Naive thymus-derived CD8-positive, alpha-beta T cell (primary cell): ENCODE data around the gene AMIGO1. TPM values are rescaled to one million over a fixed set of nuclear protein-coding genes. Genes with fewer than 3 reads are reported as not detected.
"Not testable (repeated sequence)": the region's sequence is repeated elsewhere in the genome, so short reads cannot be mapped to it uniquely, and the experiment has no call there.

ENCODE experiments used
- ATAC-seq, 2 donors: fragments of 150-1000 bp; cut with Tn5 transposase in 1 of 2; sonication (Bioruptor Pico), chemical (Tn5 transposase) in 1 of 2; 1 replicate in 1 of 2; 2 replicates in 1 of 2; pipeline ENCODE4 v1.10.0; 2021; ENCODE audit warnings: mild to moderate bottlenecking in 2 of 2, moderate library complexity in 2 of 2
- POLR2A ChIA-PET: fragments of 350-600 bp; sonication (Branson Sonifier 250); formaldehyde crosslinking; loops from one replicate; lab custom pipeline; 2021; ENCODE audit warnings: antibody characterized with exemption; lab: Charles Lee
- DNase-seq, 10 donors: peaks; one replicate each; pipeline versions ENCODE4 v3.0.0 to v3.0.0-alpha.2; 2020 to 2022
- H3K27ac Mint-ChIP-seq, 10 donors: one replicate each; pipeline ENCODE4 v1.8.0; 2020 to 2022; ENCODE audit warnings: mild to moderate bottlenecking in 10 of 10, mixed read lengths in 10 of 10, moderate library complexity in 4 of 10, inconsistent platforms in 1 of 10
- H3K27me3 Mint-ChIP-seq, 5 donors: one replicate each; pipeline ENCODE4 v1.8.0; 2021 to 2022; ENCODE audit warnings: mixed read lengths in 5 of 5
- H3K36me3 Mint-ChIP-seq, 3 donors: one replicate each; pipeline ENCODE4 v1.8.0; 2020 to 2022; ENCODE audit warnings: mixed read lengths in 3 of 3, mild to moderate bottlenecking in 2 of 3, inconsistent platforms in 1 of 3
- H3K4me1 Mint-ChIP-seq, 4 donors: one replicate each; pipeline ENCODE4 v1.8.0; 2021 to 2022; ENCODE audit warnings: mixed read lengths in 4 of 4
- H3K4me3 Mint-ChIP-seq, 10 donors: one replicate each; pipeline ENCODE4 v1.8.0; 2020 to 2022; ENCODE audit warnings: mild to moderate bottlenecking in 10 of 10, mixed read lengths in 10 of 10, moderate library complexity in 6 of 10, inconsistent platforms in 1 of 10
- H3K9me3 Mint-ChIP-seq, 9 donors: one replicate each; pipeline ENCODE4 v1.8.0; 2020 to 2022; ENCODE audit warnings: mixed read lengths in 9 of 9, mild to moderate bottlenecking in 3 of 9, inconsistent platforms in 1 of 9, moderate library complexity in 1 of 9
- polyA plus RNA-seq, 3 donors: library from polyadenylated mRNA; unstranded; fragments of 300-500 nt; fragmentation: Illumina TruSeq; gene quantifications; one replicate each; pipeline ENCODE4 v1.2.3, GENCODE V29; 2021
- total RNA-seq, 8 experiments: library from RNA in 2 of 8; stranded (reverse) in 2 of 8; gene quantifications; one replicate each; pipeline ENCODE4 v1.2.3 and lab custom pipeline; 2021 to 2026

AMIGO1 gene
- total and polyA plus RNA-seq, 5 experiments from 2014 or later = 17.8 to 42.2 (median 32.8) TPM

DNA sequence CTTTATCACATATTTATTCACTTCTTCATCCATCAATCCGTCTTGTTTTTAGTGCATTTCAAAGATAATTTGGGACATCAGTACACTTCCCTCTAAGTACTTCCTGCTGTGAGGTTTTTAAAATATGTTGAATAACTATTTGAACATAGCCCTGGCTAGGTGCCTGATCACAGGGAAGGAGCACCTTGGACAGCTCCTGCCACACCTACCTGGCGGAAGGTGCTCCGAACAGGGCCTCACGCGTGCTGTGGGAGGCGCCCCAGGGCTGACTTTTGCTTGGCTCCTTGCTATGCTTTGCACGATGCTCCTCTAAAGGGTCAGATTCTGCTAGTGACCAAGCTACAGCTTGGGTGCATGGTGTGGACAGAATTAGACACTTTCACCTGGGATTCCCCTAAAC lies 30.7 kb downstream of the AMIGO1 start:
- peak in 5 of 10 donors; percentile 29 to 51 (median 39) for DNase-seq
- Mint-ChIP-seq H3K4me3 (no peak overlapping the region), H3K4me1 (peaks cover 8 to 23% (median 16%) of the 10 kb centered on the region in 4 donors), H3K36me3 (peaks cover 0 to 4% (median 0%) of the 10 kb centered on the region in 3 donors), H3K9me3 (no peaks in the 10 kb centered on the region), H3K27ac (no peak overlapping the region), H3K27me3 (peaks cover 4 to 53% (median 35%) of the 10 kb centered on the region in 5 donors)
- no peak for ATAC-seq
- POLR2A ChIA-PET = interaction anchor here (1.2 kb wide), 1 partner anchor 70 kb away, joined by 4 read pairs; the partner anchor contains the start of gene GNAI3

DNA sequence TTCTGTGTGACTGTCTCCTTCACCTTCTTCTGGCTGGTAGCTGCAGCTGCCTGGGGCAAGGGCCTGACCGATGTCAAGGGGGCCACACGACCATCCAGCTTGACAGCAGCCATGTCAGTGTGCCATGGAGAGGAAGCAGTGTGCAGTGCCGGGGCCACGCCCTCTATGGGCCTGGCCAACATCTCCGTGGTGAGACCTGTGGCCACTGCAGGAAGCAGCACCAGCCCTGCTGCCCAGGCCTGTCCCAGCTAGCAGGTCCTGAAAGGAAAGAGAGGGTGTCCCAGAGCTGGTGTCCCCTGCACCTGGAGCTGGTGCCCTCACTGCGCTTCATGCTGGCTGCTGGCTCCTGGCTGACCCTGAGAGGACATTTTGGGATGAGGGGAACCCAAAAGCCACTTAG lies 31.7 kb downstream of the AMIGO1 start:
- ATAC-seq = no peak
- H3K27ac Mint-ChIP-seq = no peak overlapping the region
- peaks cover 3 to 15% (median 9%) of the 10 kb centered on the region in 4 donors for H3K4me1 Mint-ChIP-seq
- H3K9me3 Mint-ChIP-seq = no peaks in the 10 kb centered on the region
- POLR2A ChIA-PET = no interaction called here
- DNase-seq = no peak
- H3K4me3 Mint-ChIP-seq = no peak overlapping the region
- H3K27me3 Mint-ChIP-seq = peaks cover 4 to 63% (median 40%) of the 10 kb centered on the region in 5 donors
- peaks cover 0 to 4% (median 0%) of the 10 kb centered on the region in 3 donors for H3K36me3 Mint-ChIP-seq

DNA sequence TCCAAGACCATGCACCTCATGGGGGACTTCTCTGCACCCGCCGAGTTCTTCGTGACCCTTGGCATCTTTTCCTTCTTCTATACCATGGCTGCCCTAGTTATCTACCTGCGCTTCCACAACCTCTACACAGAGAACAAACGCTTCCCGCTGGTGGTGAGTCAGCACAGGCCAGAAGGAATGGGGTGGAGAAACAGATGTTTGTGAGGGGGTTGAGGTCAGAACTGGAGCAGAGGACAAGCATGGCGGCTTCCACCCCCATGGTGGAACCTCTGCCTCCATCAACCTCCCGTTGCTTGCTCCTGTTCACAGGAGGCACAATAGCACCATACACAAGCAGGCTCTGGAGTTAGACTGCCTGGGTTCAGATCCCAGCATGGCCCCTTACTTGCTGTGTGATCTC lies 32.7 kb downstream of the AMIGO1 start:
- H3K27ac Mint-ChIP-seq = no peak overlapping the region
- no peaks in the 10 kb centered on the region for H3K9me3 Mint-ChIP-seq
- peaks cover 0 to 7% (median 2%) of the 10 kb centered on the region in 4 donors for H3K4me1 Mint-ChIP-seq
- no peak overlapping the region for H3K4me3 Mint-ChIP-seq
- peaks cover 4 to 68% (median 46%) of the 10 kb centered on the region in 5 donors for H3K27me3 Mint-ChIP-seq
- no peak for ATAC-seq
- peaks cover 0 to 4% (median 0%) of the 10 kb centered on the region in 3 donors for H3K36me3 Mint-ChIP-seq
- no peak for DNase-seq
- POLR2A ChIA-PET = no interaction called here

DNA sequence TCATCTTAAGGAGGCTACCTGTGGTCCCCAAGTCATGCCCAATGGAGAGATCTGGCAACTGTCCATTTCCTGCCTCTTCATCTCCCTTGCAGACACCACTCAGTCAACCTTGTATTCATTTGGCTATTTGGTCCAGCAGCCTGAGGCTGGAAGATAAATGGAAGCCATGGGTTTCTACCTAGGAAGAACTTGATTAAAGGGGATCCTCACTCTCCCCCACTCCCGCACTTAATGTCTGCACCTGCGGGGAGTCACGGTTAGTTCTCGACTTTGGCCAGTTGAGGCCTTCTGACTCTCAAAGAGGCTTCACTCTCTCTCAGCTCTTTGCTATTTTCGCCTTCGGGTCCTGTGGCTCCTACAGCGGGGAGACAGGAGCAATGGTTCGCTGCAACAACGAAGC lies 34.3 kb downstream of the AMIGO1 start:
- peaks cover 0 to 7% (median 2%) of the 10 kb centered on the region in 4 donors for H3K4me1 Mint-ChIP-seq
- DNase-seq = no peak
- POLR2A ChIA-PET = no interaction called here
- no peak overlapping the region for H3K27ac Mint-ChIP-seq
- no peaks in the 10 kb centered on the region for H3K9me3 Mint-ChIP-seq
- ATAC-seq = no peak
- H3K4me3 Mint-ChIP-seq = no peak overlapping the region
- peaks cover 0 to 4% (median 0%) of the 10 kb centered on the region in 3 donors for H3K36me3 Mint-ChIP-seq
- H3K27me3 Mint-ChIP-seq = peaks cover 7 to 83% (median 57%) of the 10 kb centered on the region in 5 donors

DNA sequence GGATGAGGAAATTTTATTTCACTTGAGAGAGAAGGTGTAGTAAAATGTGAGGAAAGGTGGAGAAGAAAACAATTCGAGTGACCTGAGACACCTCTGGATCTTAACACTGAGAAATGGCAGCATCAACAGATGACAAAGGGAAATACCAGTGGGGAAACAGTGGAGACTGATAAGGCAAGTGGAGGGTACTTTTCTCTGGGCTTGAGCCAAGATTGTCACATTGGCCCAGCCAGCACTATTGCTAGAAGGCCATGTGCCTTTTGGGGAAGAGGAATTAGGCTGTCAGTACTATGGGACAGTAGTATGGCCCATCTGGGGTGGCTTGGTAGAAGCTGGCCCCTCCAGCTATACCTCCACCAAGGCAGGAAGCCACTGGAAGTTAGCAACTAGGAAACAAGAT lies 34.8 kb downstream of the AMIGO1 start:
- Mint-ChIP-seq H3K9me3 (no peaks in the 10 kb centered on the region), H3K27me3 (peaks cover 7 to 86% (median 61%) of the 10 kb centered on the region in 5 donors), H3K4me3 (no peak overlapping the region), H3K36me3 (peaks cover 0 to 4% (median 0%) of the 10 kb centered on the region in 3 donors), H3K4me1 (peaks cover 0 to 7% (median 2%) of the 10 kb centered on the region in 4 donors), H3K27ac (no peak overlapping the region)
- ATAC-seq = no peak
- POLR2A ChIA-PET = no interaction called here
- no peak for DNase-seq

DNA sequence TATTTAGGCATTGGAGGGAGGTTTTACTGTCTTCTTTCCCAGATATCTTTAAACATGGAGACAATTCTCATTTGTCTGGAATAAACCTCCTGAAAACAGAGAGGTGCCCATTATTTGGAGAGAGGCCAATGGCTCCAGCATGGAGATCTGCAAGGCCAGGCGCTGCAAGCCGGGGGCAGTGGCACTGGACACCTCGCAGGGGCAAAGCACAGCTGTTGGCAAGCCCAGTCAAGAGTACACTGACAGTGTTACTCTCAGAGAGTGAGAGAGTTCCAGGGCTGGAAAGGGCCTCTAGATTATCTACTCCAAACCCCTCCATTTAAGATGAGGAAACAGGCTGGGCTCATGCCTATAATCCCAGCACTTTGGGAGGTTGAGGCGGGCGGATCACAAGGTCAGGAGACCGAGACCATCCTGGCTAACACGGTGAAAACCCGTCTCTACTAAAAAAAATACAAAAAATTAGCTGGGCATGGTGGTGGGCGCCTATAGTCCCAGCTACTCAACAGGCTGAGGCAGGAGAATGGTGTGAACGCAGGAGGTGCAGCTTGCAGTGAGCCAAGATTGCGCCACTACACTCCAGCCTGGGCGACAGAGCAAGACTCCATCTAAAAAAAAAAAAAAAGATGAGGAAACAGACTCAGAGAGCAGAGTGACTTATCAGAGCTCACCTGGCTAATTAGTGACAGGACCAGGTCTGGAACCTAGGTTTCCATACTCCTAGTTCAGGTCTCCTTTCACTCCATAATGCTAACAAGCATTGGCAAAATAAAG lies 36.1 kb downstream of the AMIGO1 start:
- DNase-seq, H3K4me1 Mint-ChIP-seq, H3K27ac Mint-ChIP-seq, H3K4me3 Mint-ChIP-seq, H3K9me3 Mint-ChIP-seq, H3K36me3 Mint-ChIP-seq, ATAC-seq: not testable (repeated sequence)
- POLR2A ChIA-PET = interaction anchor here (1.5 kb wide), 1 partner anchor 10 kb away, joined by 6 read pairs; the partner anchor contains the start of gene ATXN7L2
- H3K27me3 Mint-ChIP-seq = peaks cover 7 to 76% (median 57%) of the 10 kb centered on the region in 5 donors

DNA sequence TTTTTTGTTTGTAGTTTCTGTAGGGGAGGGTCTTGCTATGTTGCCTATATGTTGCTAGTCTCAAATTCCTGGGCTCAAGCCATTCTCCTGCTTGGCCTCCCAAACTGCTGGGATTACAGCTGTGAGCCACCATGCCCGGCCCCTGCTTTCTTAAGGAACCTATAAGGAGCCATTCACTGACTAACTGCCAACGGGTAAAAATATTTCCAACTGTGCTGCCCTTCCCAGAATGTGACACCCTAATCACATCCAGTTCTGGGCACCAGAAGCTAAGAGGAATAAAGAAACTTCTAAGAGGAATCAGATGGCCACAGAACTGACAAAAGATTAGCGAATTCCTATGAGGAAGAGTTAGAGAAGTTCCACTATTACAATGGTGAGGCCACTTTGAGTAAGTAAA lies 36.7 kb downstream of the AMIGO1 start:
- ATAC-seq = no peak
- no peak overlapping the region for H3K27ac Mint-ChIP-seq
- H3K9me3 Mint-ChIP-seq = no peaks in the 10 kb centered on the region
- peaks cover 0 to 13% (median 3%) of the 10 kb centered on the region in 4 donors for H3K4me1 Mint-ChIP-seq
- no peak overlapping the region for H3K4me3 Mint-ChIP-seq
- DNase-seq = no peak
- POLR2A ChIA-PET = interaction anchor here (0.7 to 1.5 kb wide), 2 partner anchors 10 to 11 kb away, joined by 5 to 6 read pairs; partner anchors contain the start of gene ATXN7L2
- H3K27me3 Mint-ChIP-seq = peaks cover 14 to 76% (median 54%) of the 10 kb centered on the region in 5 donors
- peaks cover 0 to 4% (median 0%) of the 10 kb centered on the region in 3 donors for H3K36me3 Mint-ChIP-seq

DNA sequence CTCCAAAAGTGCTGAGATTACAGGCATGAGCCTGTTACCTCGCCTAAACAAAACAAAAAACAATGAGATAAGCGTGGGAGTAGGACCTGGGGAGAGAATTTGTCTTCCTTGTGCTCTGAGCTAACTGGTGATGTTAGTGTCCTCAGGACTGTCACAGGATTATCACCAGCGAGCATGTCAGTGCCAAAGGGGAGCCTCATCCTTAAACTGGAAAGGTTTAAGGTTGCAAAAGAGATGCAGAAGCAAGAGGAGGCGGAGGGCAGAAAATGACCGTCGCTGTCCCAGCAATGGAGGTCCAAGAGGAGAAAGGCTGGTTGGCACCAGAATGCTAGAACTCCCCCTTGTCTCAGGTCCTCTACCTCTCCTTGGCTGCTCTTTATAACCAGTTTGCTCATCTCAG lies 39.3 kb downstream of the AMIGO1 start:
- H3K4me1 Mint-ChIP-seq = peaks cover 5 to 24% (median 11%) of the 10 kb centered on the region in 4 donors
- ATAC-seq (no peak), DNase-seq (no peak)
- no peak overlapping the region for H3K4me3 Mint-ChIP-seq
- no peak overlapping the region for H3K27ac Mint-ChIP-seq
- H3K9me3 Mint-ChIP-seq = peaks cover 0 to 2% (median 0%) of the 10 kb centered on the region in 9 donors
- POLR2A ChIA-PET = no interaction called here
- H3K36me3 Mint-ChIP-seq = no peaks in the 10 kb centered on the region
- H3K27me3 Mint-ChIP-seq = peaks cover 21 to 69% (median 55%) of the 10 kb centered on the region in 5 donors

DNA sequence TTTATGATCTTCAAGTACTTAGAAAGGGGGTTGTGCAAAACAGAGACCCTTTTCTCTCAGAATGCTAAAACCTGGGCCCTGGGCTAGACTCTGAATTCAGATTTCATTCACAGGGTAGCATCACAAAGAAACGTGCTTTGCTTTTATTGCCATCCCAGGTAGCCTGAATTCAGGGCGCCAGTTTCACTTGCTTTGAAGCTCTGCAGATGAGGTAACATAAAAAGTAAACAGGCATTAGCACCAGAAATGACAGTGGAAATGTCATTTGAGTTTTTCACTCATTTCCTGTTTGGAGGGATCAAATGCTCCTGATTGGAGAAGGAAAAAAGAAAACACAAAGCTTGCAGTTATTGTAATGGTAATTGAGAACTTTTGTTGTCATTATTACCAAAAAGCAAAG lies 40.6 kb downstream of the AMIGO1 start:
- POLR2A ChIA-PET = interaction anchor here (0.7 to 0.8 kb wide), 2 partner anchors 8 to 63 kb away, joined by 3 read pairs; no protein-coding TSS in a partner anchor
- H3K36me3 Mint-ChIP-seq = no peaks in the 10 kb centered on the region

DNA sequence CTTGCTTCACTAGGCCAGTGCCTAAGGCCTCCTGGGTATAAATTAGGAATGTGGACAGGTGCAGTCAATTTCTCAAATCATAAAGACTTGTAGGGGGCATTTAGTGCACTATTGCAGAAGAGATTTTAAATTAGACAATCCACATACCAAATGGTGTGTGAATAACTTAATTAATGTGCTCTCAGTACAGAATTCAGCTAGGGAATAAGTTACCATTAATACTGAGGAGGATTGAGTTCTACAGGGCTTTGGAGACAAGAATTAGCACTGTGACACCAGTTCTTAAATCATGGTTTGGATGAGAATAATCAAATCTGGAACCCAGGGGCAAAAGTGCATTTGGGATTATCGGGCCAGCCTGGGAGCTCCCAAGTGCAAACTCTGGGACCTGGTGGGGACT lies 41.5 kb downstream of the AMIGO1 start:
- Mint-ChIP-seq H3K9me3 (peaks cover 0 to 2% (median 0%) of the 10 kb centered on the region in 9 donors), H3K4me3 (peak overlapping the region in 7 of 10 donors; percentile 10 to 78 (median 65)), H3K27ac (no peak overlapping the region)

More for the DNA sequence above, 40.6 kb downstream of the AMIGO1 start:
- Mint-ChIP-seq H3K27me3 (peaks cover 26 to 76% (median 57%) of the 10 kb centered on the region in 5 donors), H3K4me1 (peaks cover 5 to 24% (median 11%) of the 10 kb centered on the region in 4 donors), H3K9me3 (peaks cover 0 to 2% (median 0%) of the 10 kb centered on the region in 9 donors), H3K27ac (no peak overlapping the region), H3K4me3 (no peak overlapping the region)
- no peak for DNase-seq
- ATAC-seq = no peak

DNA sequence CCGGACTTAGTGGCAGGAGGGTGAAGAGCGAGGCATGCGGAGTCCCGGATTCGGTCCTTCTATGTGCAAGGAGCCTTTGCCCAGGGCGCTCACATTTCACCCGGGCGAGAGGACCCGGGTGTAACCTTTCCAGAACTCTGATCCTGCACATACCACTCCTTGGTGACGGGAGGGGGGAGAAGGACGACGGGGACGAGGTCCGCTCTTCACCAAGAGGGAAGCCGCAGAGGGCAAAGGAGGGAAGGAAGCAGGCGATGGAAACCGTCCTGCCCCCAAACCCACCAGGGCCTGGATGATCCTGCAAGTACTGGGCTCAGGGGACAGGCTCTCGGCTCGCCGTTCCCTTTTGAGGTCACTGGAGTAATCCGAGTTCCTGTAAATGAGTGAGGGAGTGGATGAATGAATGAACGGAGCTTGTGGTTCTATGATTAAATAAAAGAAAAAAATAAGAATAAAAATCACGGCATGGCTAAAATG lies 42.2 kb downstream of the AMIGO1 start:
- peak overlapping the region; percentile 28 to 83 (median 70) for H3K4me3 Mint-ChIP-seq
- POLR2A ChIA-PET = no interaction called here
- DNase-seq (no peak), ATAC-seq (peak in 1 of 2 donors; percentile 36)
- H3K27me3 Mint-ChIP-seq = peaks cover 30 to 75% (median 52%) of the 10 kb centered on the region in 5 donors
- H3K36me3 Mint-ChIP-seq = no peaks in the 10 kb centered on the region
- H3K4me1 Mint-ChIP-seq = peaks cover 5 to 24% (median 11%) of the 10 kb centered on the region in 4 donors
- H3K27ac Mint-ChIP-seq = peak overlapping the region in 2 of 10 donors; percentile 7 to 58
- H3K9me3 Mint-ChIP-seq = peaks cover 0 to 2% (median 0%) of the 10 kb centered on the region in 9 donors

More for the DNA sequence above, 41.5 kb downstream of the AMIGO1 start:
- POLR2A ChIA-PET = no interaction called here
- Mint-ChIP-seq H3K4me1 (peaks cover 5 to 24% (median 11%) of the 10 kb centered on the region in 4 donors), H3K36me3 (no peaks in the 10 kb centered on the region), H3K27me3 (peaks cover 26 to 72% (median 54%) of the 10 kb centered on the region in 5 donors)
- ATAC-seq (no peak), DNase-seq (no peak)

DNA sequence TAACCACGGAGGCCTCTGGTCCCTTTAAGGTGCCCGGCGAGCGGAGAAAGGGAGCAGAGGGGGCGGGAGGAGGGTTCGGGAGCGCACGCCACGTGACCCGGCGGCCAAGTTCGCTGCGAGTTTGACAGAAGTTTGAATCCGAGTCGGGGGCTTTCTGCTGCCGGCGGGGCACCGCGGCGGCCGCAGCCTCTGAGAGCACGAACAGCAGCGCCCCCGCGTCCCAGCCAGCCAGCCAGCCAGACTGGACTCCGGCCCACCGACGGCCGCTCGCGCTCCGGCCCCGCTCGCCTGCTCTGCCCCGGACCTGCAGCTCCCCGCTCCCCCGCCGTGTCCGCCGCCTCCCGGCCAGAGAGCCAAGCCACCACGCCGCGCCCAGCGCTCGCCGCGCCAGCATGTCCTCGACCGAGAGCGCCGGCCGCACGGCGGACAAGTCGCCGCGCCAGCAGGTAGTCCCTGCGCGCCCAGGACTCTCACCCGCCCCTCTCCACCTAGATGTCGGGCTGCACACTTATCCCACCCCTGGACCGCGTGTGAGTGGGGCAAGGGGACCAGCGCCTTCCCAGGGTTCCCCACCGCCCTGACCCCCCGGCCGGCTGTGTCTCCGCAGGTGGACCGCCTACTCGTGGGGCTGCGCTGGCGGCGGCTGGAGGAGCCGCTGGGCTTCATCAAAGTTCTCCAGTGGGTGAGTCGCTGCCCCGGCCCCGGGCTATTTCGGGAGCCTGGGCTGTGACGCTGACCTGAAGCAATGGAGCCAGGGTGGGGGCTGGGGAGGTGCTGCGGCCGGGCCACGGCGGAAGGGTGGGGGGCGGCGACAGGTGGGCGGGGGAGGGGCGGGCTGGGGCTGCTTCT lies 42.9 kb downstream of the AMIGO1 start, which contains the start of gene SYPL2:
Gene SYPL2 (plus strand): TSS at position 95 of the 849 bp plus-strand sequence. CDS start 298 bp downstream, at position 393.
- POLR2A ChIA-PET = no interaction called here
- H3K9me3 Mint-ChIP-seq = peaks cover 0 to 2% (median 0%) of the 10 kb centered on the region in 9 donors
- H3K4me1 Mint-ChIP-seq = peaks cover 5 to 24% (median 11%) of the 10 kb centered on the region in 4 donors
- H3K4me3 Mint-ChIP-seq = peak within 1 kb of the TSS; percentile 66 to 88 (median 78)
- H3K27ac Mint-ChIP-seq = peak within 1 kb of the TSS in 2 of 10 donors; percentile 7 to 58
- H3K36me3 Mint-ChIP-seq = no peaks in the 10 kb centered on the region
- peaks cover 35 to 78% (median 52%) of the 10 kb centered on the region in 5 donors for H3K27me3 Mint-ChIP-seq
- ATAC-seq = peak; percentile 46 to 71
- peak in 4 of 10 donors; percentile 21 to 22 (median 21) for DNase-seq
